Daoy (cell line): Measurements from ENCODE around the gene KANSL3. TPM values are rescaled to one million over a fixed set of nuclear protein-coding genes. Genes with fewer than 3 reads are reported as not detected.
"Not testable (repeated sequence)": the region's sequence is repeated elsewhere in the genome, so short reads cannot be mapped to it uniquely, and the experiment has no call there.

Experiments
- DNase-seq: peaks from one replicate; pipeline ENCODE4 v3.0.0-alpha.2; 2015; ENCODE audit warnings: low read depth
- total RNA-seq: library from RNA; depleted of rRNA; stranded (reverse); fragments of >200 nt; shearing (Covaris generic); gene quantifications from 2 replicates; pipeline ENCODE4 v1.2.3, GENCODE V29; 2014; rRNA removed

The KANSL3 gene
- 22.1 and 26.6 TPM in 2 replicates for total RNA-seq

DNA sequence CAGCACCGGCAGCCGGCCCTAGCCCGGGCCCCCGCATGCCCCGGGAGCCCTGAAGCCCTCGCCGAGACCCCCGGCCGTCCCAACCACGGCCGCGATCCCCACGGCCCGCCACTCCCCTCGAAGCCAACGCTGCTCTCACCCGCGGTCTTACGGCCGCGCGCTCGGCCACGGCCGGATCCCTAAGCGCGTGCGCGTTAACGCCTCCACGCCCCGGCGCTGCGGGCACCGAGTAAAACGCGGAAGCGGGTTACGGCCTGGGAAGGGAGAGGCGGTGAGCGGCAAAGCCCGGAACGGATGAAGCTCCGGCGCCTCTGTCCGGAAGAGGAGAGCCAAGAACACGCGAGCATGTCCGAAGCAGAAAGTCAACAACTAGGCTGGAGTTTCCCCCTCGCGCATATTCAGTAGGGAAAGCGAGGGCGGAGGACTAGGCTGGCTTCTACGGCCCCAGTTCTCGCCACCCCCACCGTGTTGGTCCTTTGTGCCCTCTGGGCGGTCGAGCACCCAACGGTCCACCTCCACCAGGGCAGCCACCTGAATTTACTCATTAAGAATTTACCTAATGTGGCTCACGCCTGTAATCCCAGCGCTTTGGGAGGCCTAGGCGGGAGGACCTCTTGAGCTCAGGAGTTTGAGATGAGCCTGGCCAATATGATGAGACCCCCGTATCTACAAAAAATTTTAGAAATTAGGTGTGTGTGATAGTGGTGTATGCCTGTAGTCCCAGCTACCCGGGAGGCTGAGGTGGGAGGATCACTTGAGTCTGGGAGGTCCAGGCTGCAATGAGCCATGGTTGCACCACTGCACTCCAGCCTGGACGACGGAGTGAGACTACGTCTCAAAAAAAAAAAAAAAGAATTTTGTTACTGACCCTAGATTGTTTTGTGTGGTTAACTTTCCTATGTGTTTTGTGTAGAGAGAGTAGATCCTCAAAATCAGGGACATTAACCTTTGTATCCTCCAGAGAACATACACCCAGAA is at the start of gene KANSL3:
TSS of gene KANSL3 (minus strand) at position 169 of the 978 bp plus-strand sequence. CDS start 1,177 bp downstream, outside the sequence.
- DNase-seq: peak; percentile 91

GRCh38 chr2:96687266-96687665 is 49.2 kb upstream of the KANSL3 start:
- DNase-seq: peak; percentile 25

GRCh38 chr2:96685577-96686459 is 47.7 kb upstream of the KANSL3 start:
- DNase-seq: no peak

GRCh38 chr2:96684883-96685576 is 46.9 kb upstream of the KANSL3 start:
- no peak for DNase-seq

- no peak for DNase-seq
Measured at GRCh38 chr2:96683972-96684820, 46.1 kb upstream of the KANSL3 start.

DNA sequence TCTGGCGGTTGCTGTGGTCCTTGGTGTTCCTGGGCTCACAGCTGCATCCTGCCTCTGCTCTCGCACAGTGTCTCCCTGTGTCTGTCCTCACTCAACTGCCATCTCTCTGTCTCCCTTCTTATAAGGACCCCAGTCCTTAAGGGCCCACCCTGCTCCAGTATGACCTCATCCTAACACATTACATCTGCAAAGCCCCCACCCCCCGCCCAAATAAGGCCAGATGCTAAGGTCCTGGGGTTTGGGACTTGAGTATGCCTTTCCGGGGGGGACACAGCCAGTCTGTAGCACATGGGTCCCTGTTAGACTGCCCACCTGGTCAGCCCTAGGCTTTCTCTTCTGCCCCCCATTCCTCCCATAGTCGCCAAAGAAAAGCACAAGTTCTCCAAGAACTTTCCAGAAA is 45.2 kb upstream of the KANSL3 start:
- no peak for DNase-seq

- no peak for DNase-seq
Measured at GRCh38 chr2:96681540-96681939, 43.4 kb upstream of the KANSL3 start.

GRCh38 chr2:96680561-96681141 is 42.5 kb upstream of the KANSL3 start:
- DNase-seq: no peak

- no peak for DNase-seq
Measured at GRCh38 chr2:96679848-96680247, 41.7 kb upstream of the KANSL3 start.

DNA sequence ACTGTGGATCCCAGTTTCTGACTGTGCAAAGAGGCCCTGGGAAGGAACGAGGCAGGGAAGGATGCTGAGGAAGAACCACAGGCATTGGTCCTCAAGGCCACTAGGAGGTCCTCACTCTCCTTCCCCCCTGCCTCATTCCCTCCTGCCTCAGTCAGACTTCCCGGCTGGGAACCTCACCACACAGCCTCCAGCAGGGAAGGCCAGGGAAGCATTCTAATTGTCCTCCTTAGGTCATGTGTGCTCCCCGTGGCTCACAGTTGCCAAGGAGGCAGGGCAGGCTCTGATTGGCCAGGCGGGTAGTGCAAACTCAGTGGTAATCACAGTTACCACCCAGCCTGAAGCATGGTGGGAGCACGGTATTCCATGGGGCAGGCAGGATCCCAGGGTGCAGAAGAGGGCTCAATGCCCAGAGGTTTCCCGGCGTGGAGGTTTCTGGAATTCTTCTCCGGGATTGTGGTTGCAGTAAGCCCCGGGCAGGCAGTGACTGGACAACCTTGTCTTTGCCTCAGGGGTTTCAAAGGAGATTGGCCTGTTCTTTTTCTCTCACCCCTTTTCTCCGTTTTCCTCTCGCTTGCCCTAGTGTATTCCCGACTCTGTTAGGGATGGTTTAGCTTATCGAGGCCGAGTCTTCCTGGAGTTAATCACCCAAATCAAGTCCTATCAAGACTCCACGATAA is 31.6 kb upstream of the KANSL3 start:
- DNase-seq: no peak

DNA sequence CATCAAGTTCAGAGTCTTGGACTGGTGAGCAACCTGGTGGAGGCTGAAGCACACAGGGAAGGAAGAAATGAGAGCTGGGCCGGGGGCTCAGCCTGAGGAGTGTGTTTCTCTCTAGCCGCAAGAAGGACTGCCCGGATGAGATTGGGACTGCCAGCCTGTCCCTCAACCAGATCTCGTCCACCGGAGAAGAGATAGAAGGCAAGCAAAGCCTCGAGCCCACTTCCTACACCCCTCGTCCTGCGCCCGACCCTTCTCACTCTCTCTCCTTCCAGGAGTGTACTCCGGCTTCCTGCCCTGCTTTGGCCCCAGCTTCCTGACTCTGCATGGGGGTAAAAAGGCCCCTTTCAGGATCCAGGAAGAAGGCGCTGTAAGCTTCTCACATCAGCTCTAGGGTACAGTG is 30.7 kb upstream of the KANSL3 start:
- DNase-seq: no peak

GRCh38 chr2:96665717-96666116 is 27.6 kb upstream of the KANSL3 start:
- not testable (repeated sequence) for DNase-seq

DNA sequence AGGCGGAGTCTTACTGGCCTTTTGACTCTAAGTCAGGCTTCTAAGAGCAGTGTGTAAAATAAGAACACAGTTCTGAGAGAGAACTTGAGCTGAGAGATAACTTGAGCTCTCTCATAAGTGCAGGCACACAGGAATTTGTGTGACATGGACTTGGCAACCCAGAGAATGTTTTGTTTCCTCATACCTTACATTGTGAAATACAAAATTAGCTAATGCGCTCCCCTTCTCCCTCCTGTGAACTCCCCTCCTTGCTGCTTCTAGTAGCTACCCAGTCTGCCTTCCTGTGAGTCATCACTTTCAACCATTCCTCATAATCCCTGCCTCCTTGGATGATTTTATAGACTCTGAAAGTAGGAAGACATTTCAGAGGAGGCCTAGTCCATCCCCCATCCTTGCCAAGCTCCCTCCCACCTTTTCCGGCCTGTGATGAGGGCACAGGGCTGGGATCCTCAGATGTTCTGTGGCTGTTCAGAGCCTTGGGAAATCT is 27.0 kb upstream of the KANSL3 start:
- peak; percentile 90 for DNase-seq

- no peak for DNase-seq
Measured at GRCh38 chr2:96664366-96664925, 26.3 kb upstream of the KANSL3 start.

GRCh38 chr2:96663829-96664228 is 25.7 kb upstream of the KANSL3 start:
- DNase-seq: no peak

- no peak for DNase-seq
Measured at GRCh38 chr2:96663177-96663576, 25.1 kb upstream of the KANSL3 start.

DNA sequence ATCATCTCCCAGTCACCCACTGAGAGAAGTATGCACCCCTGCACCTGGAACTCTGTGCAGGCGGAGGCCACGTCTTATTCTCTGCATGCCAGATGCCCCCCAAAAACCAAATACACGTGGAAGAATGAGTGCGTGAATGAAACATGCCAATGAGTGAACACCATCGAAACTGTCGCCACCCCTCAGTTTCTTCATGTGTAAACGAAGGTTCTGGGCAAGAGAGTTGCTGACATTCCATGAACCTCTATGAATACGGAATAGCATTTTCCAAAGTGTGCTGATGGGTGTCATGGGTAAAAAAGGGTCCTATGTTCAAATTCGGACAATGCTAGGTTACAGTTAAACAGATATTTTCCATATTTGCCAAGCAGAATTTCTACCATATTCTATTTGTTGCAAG is 24.2 kb upstream of the KANSL3 start:
- no peak for DNase-seq

GRCh38 chr2:96661324-96661723 is 23.2 kb upstream of the KANSL3 start:
- no peak for DNase-seq

DNA sequence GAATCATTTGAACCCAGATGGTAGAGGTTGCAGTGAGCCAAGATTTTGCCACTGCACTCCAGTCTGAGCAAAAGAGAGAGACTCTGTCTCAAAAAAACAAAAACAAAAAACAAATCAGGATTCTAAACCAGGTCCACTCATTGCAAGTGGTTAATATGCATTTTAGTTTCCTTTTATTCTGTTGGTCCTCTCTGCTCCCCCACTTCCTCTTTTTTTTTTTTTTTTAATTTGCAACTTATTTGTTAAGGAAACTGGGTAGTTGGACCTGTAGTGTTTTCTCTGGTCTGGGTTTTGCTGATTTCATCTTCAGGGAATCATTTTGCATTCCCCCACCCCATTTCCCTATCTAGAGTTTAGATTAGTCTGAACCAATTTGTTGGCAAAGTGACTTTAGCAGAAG is 18.4 kb upstream of the KANSL3 start:
- DNase-seq: no peak
